ENCODE results near the gene GALNT13.

- no peak for TF ChIP-seq POLR2A (IDR thresholded peaks at IDR 0.05; ENCODE audit: low read length)
- no peak for TF ChIP-seq CTCF (IDR thresholded peaks at IDR 0.05)
- TF ChIP-seq NR3C1 (IDR thresholded peaks at IDR 0.05): no peak
- TF ChIP-seq RAD21 (conservative IDR thresholded peaks at IDR 0.05 in 1 of 2, IDR thresholded peaks at IDR 0.05 in 1 of 2): no peak
Observed at GRCh38 chr2:154013514-154013913, 141.8 kb downstream of the GALNT13 start.
